Activated effector memory CD4-positive, alpha-beta T cell treated with Interleukin-2 at 50 U/mL for 16 hours (primary cell): ENCODE results near the gene CACNA1C.
"Not testable (repeated sequence)": the region's sequence is repeated elsewhere in the genome, so short reads cannot be mapped to it uniquely, and the experiment has no call there.

Source experiments
- DNase-seq: peaks from one replicate; pipeline ENCODE4 v3.0.0-alpha.2; 2020

Gene CACNA1C

DNA sequence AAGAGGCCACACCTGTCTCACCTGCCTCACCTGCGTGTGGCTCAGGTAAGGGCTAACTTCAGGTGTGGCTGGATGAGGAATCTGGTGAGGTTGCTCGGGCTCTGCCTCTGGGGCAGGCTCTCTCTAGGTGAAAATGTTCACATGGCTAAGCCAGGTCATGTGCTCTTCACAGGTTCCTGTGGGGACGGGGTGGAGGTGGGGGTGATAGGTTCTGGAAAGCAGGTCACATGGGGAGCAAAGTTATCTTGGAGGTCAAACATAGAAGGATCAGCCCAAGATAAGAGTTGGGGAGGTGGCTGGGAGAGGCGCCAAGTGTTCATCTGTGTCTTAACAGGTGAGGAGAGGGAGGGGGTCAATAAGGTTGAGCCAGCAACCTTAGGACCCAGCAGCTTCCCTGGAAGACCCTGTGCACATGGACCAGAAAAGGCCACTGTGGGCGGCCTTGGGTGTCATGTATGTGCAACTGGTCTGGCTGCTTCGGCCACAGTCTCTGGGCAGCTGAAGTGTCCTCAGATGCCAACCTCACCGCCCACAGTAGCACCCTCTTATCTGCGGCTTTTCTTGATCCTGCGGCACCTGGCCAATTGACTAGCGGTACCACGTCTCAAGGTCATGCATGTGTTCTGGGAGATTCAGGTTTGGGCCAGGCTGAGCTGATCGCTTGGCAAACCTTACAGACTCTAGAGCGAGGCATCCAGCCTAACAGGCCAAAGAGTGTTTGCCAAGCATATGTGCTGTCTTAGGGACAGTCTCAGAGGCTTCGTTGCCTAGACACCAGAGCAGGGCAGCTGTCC, 60.5 kb downstream of the CACNA1C start:
- no peak for DNase-seq

DNA sequence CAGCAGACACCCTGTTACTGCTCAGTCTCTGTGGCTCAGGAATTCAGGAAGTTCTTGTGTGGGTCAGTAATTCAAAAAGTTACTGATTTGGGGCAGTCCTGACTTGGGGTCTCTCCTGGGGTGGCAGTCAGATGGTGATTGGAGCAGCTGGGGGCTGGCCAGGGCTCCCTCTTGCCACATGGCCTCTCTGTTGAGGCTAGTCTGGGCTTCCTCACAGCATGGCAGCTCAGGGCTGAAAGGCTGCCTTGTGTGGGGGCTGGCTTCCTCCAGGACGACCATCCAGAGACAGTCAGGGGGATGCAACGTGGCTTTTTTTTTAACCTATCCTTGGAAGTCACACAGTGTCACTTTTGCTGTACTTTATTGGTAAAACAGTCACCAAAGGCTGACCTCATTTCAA, 61.3 kb downstream of the CACNA1C start:
- no peak for DNase-seq

- DNase-seq: no peak
Measured at GRCh38 chr12:2115101-2115845, 62.5 kb downstream of the CACNA1C start.

- no peak for DNase-seq
Measured at GRCh38 chr12:2117541-2117940, 64.8 kb downstream of the CACNA1C start.

DNA sequence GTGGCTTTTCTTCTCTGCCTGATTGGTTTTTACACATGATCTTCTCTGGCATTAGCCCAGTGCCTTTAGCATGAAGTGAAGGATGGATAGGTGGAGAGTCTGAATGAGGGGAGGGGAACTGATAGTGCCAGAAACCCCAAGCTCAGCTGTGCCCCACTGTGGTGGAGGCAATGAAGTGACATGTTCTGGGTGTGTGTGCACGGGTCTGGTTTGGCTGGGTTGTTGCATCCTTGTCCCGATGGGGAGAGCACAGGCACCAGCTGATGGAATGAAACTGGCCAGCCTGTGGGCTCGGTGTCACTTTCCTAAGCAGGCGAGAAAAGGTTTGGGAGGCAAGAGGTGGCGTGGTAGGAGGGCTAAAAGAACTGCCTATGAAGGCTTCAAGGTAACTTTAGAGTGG, 65.3 kb downstream of the CACNA1C start:
- DNase-seq: no peak

DNA sequence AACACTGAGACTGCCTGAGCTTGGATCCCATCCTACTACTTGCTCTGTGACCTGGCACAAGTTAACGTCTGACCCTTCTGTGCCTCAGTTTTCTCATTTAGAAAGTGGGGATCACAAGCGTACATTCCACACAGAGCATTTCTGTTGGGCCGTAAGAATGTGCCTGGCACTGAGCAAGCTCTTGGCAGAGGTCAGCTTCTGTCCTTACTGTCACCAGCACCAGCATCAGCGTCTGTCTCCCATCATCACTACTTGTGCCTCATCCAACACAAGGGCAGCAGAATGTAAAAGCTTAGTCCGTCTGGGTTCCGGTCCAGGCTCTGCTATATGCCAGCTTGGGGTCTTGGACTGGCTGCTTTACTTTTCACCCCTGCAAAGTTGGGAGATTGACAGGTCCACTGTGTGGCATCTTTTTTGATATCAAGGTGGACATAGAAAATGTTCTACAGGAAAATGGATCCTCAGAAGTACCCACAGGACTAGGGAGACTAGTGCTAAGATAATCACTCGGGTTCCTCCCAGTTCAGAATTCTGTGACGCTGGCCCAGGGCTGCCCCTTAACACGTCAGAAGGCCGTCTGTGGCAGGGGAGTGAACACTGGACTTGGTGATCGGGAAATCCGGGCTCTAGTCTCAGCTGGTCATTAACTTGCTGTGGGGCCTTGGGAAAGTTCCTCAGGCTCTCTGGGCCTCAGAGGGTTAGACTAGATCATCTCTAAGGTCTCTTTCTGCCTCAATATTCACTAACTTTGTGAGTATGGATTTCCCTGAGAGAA, 65.9 kb downstream of the CACNA1C start:
- DNase-seq: no peak

- DNase-seq: no peak
Measured at GRCh38 chr12:2119266-2119665, 66.5 kb downstream of the CACNA1C start.

DNA sequence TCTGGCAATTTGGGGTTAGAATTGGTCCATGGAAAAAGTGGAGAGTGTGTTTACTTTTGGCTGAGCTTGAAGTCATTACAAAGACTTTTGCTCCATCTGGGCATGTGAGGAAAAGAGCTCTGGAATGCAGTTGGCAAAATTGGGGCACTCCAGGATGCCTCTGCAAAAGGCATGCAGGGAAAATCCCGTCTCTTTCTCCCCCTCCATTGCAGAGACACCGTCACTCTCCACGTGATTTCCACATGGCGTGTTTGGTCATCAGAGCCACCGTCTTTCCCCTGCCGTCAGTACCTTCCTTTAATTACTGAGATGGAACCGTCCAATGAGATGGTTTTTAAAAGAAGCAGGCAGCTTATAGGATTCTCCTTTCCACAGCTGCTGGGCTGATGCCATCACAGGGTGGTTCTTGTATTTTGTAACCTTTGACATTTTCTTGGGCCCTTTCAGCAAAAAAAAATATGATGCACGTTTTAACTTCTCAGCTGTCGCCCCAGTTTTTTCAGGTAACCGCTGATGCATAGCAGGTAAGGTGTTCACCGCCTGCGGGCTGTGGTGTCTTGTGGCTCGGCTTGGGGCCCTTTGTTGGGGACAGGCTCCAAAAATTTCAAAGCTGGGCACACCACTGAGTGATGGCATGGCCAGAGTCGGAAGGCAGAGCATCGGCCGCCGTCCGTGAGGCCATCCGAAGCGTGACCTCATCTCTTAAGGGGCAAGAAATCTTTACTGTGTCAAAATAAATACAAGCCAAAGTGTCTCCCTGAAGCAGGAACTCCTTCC, 68.4 kb downstream of the CACNA1C start:
- no peak for DNase-seq

GRCh38 chr12:2124466-2125023, 71.8 kb downstream of the CACNA1C start:
- no peak for DNase-seq

DNA sequence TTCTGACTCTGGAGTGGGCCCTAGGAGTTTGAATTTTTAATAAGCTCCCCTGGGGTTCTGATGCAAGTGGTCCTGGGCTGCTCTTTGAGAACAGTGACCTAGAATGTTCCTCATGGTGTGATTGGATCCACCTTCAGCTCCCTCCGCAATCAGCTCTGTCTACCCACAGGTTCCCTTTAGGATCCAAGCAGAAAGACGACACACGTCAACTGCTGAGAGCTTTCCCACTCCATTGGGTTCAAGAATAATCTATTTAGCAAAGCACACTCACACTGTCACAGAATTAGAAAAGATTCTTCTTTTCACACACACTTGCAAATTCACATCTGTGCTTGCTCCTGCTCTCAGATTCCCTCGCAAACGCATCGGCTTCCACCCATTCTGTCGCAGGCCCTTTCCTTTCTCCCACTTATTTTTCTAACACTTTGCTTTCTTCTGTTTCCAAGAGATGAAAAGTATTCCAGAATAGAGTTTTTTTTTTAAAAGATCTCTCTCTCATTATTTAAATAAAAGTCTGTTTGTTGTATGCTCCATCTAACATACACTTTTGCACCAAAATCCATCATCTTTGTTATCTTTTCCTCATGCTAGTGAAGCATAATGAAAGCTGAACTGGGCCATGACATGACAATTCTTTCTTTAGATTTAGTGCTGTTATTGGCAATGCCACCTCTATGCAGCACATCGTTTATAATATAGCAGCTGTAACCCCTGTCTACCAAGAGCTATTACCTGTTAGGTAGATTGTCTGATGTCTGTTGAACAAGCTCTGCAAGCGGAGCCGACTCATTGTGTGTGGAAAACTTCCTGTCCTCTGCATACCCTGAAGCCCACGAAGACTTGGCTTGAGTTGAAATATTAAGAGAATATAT, 73.1 kb downstream of the CACNA1C start:
- no peak for DNase-seq

- DNase-seq: no peak
Measured at GRCh38 chr12:2126676-2127406, 74.1 kb downstream of the CACNA1C start.

GRCh38 chr12:2129076-2129475, 76.3 kb downstream of the CACNA1C start:
- DNase-seq: no peak

GRCh38 chr12:2135661-2136418, 83.1 kb downstream of the CACNA1C start:
- not testable (repeated sequence) for DNase-seq

GRCh38 chr12:2136901-2137300, 84.1 kb downstream of the CACNA1C start:
- DNase-seq: no peak

GRCh38 chr12:2137711-2138110, 84.9 kb downstream of the CACNA1C start:
- DNase-seq: no peak

DNA sequence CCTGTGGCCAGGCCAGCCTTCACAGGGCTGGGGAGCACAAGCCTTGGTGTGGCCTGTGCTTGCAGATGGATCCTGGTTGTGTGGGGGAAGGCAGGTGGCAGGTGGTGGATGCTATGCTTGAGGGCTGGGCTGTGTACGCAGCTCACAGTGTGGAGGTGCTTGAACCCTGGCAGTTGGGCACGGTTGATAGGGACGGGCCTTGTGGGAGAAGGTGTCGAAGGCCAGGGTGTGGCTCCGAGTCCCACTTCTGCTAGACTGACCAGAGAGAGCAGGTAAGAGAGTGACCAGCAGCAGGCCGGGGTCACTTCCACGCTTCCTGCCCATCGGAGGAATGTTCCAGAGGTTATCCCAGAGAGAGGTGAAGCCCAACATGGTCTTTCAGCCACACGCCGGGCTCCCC, 85.5 kb downstream of the CACNA1C start:
- no peak for DNase-seq

DNA sequence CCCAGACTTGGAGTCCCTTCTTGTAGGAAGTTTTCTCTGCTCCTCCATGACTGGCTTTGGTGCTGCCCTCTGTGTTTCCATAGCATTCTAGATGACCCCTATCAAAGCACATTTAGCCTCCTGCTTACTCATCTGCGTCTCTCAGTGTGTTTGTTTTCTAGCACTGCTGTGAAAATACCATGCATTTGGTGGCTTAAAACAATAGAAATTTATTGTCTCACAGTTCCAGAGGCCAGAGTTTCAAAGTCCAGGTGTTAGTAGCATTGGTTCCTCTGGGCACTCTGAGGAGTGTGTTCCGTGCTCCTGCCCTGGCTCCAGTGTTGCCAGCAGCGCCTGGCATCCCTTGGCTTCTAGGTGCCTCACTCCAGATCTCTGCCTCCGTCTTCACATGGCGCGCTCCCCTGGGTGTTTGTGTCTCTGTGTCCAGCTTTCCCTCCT, 86.1 kb downstream of the CACNA1C start:
- DNase-seq: no peak

DNA sequence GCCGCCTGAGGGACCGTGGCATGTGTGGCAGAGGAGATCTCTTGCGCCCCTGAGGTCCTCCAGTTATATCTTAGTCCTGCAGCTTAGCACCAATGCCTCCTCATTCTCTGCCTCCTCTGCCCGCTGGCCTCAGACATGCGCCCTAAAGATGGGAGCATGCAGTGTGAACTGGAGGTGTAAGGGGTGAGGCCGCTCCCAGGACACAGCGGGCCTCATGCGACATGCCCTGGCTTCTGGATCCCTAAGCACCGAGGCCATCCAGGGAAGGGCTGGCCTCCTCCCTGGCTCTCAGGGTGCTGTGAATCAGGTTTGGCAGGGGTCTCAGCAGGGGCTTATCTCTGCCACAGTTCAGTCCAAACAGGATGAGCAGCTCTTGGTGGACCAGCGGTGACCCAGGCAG, 86.9 kb downstream of the CACNA1C start:
- DNase-seq: no peak

GRCh38 chr12:2140858-2141519, 88.2 kb downstream of the CACNA1C start:
- DNase-seq: no peak
